ENCODE results near the gene COX5A.

DNA sequence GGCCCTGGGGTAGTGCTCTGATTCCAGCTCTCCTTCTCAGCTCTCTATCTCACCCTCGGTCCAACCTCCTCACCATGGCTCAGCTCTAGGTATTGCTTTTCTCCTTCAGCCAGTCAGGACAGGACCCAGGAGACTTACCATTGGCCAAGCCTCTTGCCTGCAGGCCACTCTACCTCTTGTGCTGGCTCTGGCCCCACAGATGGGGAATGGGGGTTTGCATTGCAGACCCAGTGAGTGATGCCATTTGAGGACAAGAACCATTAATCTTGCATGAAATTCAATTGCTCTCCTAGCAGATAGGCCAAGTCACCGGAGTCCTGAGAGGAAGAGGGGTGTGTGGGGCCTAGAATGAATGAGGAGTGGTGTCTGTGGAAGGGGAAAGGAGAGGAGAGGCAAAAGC lies 24.8 kb upstream of the COX5A start:
- TF ChIP-seq, protein P1, sequence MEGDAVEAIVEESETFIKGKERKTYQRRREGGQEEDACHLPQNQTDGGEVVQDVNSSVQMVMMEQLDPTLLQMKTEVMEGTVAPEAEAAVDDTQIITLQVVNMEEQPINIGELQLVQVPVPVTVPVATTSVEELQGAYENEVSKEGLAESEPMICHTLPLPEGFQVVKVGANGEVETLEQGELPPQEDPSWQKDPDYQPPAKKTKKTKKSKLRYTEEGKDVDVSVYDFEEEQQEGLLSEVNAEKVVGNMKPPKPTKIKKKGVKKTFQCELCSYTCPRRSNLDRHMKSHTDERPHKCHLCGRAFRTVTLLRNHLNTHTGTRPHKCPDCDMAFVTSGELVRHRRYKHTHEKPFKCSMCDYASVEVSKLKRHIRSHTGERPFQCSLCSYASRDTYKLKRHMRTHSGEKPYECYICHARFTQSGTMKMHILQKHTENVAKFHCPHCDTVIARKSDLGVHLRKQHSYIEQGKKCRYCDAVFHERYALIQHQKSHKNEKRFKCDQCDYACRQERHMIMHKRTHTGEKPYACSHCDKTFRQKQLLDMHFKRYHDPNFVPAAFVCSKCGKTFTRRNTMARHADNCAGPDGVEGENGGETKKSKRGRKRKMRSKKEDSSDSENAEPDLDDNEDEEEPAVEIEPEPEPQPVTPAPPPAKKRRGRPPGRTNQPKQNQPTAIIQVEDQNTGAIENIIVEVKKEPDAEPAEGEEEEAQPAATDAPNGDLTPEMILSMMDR (conservative IDR thresholded peaks at IDR 0.05; ENCODE audit: low read length), result no peak
- TF ChIP-seq EZH2phosphoT487 (IDR thresholded peaks at IDR 0.05; ENCODE audit: borderline replicate concordance, low read depth, low read length), result no peak
